ENCODE data around the gene CSF1. TPM values are rescaled to one million over a fixed set of nuclear protein-coding genes. Genes with fewer than 3 reads are reported as not detected.

CSF1 gene
- total and polyA plus RNA-seq, 2 of the 13 experiments (the other 11 are each of a cell fraction or from before 2014, with no cell fraction given), result 4.6 to 13.3 TPM

DNA sequence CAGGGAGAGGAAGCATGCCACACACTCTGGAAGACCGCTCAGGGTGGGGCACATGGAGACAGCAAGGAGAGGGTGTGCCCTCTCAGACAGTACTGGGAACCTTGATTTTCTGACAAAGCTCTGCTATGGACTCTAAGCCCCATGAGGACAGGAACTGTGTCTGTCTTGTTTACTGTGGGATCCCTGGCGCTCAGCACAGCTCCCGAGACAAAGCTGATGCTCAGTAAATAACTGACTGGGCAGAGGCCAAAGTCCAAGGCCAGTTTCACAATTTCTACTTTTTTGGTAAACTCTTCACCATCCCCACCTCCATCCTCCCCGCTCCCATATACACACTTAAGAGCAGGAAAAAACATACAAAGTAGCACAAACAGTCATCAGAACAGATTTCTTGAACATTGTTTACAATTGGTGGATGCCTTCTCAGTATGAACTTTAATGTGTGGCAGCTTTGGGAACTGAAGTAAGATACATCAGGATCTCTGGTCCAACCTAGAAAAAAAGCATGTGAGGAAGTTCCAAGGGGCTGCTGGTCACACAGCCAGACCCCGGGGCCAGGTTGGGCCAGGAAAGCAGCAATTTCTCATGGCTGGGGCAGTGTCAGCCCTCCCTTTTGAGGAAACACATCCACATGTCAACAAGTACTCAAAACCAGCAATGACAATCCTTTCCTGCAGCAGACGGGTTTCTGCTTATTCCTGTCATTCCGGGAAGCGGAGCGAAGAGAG lies 68.3 kb downstream of the CSF1 start (continued):
- TF ChIP-seq CCAR2 (optimal IDR thresholded peaks at IDR 0.05; ENCODE audit: low read depth, low read length), result no peak
- no peak for TF ChIP-seq ZNF766 (CRISPR knock-in tag; IDR thresholded peaks at IDR 0.05; ENCODE audit: borderline replicate concordance)
- TF ChIP-seq ZNF703 (CRISPR knock-in tag; IDR thresholded peaks at IDR 0.05; ENCODE audit: borderline replicate concordance), result no peak
- peak; percentile 93 for TF ChIP-seq TRIM24 (CRISPR knock-in tag; IDR thresholded peaks at IDR 0.05)
- TF ChIP-seq, protein P1, sequence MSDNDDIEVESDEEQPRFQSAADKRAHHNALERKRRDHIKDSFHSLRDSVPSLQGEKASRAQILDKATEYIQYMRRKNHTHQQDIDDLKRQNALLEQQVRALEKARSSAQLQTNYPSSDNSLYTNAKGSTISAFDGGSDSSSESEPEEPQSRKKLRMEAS (IDR thresholded peaks at IDR 0.05), result no peak
- TF ChIP-seq, protein P2, sequence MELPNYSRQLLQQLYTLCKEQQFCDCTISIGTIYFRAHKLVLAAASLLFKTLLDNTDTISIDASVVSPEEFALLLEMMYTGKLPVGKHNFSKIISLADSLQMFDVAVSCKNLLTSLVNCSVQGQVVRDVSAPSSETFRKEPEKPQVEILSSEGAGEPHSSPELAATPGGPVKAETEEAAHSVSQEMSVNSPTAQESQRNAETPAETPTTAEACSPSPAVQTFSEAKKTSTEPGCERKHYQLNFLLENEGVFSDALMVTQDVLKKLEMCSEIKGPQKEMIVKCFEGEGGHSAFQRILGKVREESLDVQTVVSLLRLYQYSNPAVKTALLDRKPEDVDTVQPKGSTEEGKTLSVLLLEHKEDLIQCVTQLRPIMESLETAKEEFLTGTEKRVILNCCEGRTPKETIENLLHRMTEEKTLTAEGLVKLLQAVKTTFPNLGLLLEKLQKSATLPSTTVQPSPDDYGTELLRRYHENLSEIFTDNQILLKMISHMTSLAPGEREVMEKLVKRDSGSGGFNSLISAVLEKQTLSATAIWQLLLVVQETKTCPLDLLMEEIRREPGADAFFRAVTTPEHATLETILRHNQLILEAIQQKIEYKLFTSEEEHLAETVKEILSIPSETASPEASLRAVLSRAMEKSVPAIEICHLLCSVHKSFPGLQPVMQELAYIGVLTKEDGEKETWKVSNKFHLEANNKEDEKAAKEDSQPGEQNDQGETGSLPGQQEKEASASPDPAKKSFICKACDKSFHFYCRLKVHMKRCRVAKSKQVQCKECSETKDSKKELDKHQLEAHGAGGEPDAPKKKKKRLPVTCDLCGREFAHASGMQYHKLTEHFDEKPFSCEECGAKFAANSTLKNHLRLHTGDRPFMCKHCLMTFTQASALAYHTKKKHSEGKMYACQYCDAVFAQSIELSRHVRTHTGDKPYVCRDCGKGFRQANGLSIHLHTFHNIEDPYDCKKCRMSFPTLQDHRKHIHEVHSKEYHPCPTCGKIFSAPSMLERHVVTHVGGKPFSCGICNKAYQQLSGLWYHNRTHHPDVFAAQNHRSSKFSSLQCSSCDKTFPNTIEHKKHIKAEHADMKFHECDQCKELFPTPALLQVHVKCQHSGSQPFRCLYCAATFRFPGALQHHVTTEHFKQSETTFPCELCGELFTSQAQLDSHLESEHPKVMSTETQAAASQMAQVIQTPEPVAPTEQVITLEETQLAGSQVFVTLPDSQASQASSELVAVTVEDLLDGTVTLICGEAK (IDR thresholded peaks at IDR 0.05), result no peak
- TF ChIP-seq, protein P2 (CRISPR knock-in tag; IDR thresholded peaks at IDR 0.05), result no peak
- peak; percentile 59; the same call in 1 of the 2 replicates for TF ChIP-seq NCOA2 (CRISPR knock-in tag; IDR thresholded peaks at IDR 0.05)
- TF ChIP-seq, protein P3, sequence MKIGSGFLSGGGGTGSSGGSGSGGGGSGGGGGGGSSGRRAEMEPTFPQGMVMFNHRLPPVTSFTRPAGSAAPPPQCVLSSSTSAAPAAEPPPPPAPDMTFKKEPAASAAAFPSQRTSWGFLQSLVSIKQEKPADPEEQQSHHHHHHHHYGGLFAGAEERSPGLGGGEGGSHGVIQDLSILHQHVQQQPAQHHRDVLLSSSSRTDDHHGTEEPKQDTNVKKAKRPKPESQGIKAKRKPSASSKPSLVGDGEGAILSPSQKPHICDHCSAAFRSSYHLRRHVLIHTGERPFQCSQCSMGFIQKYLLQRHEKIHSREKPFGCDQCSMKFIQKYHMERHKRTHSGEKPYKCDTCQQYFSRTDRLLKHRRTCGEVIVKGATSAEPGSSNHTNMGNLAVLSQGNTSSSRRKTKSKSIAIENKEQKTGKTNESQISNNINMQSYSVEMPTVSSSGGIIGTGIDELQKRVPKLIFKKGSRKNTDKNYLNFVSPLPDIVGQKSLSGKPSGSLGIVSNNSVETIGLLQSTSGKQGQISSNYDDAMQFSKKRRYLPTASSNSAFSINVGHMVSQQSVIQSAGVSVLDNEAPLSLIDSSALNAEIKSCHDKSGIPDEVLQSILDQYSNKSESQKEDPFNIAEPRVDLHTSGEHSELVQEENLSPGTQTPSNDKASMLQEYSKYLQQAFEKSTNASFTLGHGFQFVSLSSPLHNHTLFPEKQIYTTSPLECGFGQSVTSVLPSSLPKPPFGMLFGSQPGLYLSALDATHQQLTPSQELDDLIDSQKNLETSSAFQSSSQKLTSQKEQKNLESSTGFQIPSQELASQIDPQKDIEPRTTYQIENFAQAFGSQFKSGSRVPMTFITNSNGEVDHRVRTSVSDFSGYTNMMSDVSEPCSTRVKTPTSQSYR (CRISPR knock-in tag; IDR thresholded peaks at IDR 0.05; ENCODE audit: borderline replicate concordance), result peak; percentile 30; the same call in 1 of the 2 replicates
- peak; percentile 4 for TF ChIP-seq TEAD3 (CRISPR knock-in tag; optimal IDR thresholded peaks at IDR 0.05; ENCODE audit: borderline replicate concordance)
- TF ChIP-seq, protein P4, sequence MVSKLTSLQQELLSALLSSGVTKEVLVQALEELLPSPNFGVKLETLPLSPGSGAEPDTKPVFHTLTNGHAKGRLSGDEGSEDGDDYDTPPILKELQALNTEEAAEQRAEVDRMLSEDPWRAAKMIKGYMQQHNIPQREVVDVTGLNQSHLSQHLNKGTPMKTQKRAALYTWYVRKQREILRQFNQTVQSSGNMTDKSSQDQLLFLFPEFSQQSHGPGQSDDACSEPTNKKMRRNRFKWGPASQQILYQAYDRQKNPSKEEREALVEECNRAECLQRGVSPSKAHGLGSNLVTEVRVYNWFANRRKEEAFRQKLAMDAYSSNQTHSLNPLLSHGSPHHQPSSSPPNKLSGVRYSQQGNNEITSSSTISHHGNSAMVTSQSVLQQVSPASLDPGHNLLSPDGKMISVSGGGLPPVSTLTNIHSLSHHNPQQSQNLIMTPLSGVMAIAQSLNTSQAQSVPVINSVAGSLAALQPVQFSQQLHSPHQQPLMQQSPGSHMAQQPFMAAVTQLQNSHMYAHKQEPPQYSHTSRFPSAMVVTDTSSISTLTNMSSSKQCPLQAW (CRISPR knock-in tag; IDR thresholded peaks at IDR 0.05), result no peak
- TF ChIP-seq FOXA1 (IDR thresholded peaks at IDR 0.05), result no peak
- TF ChIP-seq FOXA1 (CRISPR knock-in tag; IDR thresholded peaks at IDR 0.05), result peak; percentile 87
- TF ChIP-seq ZMYM2 (CRISPR knock-in tag; IDR thresholded peaks at IDR 0.05), result peak; percentile 99
- TF ChIP-seq, protein P5, sequence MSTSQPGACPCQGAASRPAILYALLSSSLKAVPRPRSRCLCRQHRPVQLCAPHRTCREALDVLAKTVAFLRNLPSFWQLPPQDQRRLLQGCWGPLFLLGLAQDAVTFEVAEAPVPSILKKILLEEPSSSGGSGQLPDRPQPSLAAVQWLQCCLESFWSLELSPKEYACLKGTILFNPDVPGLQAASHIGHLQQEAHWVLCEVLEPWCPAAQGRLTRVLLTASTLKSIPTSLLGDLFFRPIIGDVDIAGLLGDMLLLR (CRISPR knock-in tag; IDR thresholded peaks at IDR 0.05), result no peak
- TF ChIP-seq HDAC2 (CRISPR knock-in tag; IDR thresholded peaks at IDR 0.05), result peak; percentile 58

Measured in HepG2 (cell line).